Vagina (tissue), 2 donors: ENCODE results near the gene KDM2A. TPM values are rescaled to one million over a fixed set of nuclear protein-coding genes. Genes with fewer than 3 reads are reported as not detected.

ENCODE experiments used
- DNase-seq, 2 donors: peaks; one replicate each; pipeline ENCODE4 v3.0.0-alpha.2; 2017; ENCODE audit errors: extremely low spot score in 2 of 2
- H3K27ac ChIP-seq: fragments of 200-600 bp; sonication (generic); one replicate; pipeline ENCODE4 v1.5.1; 2019
- H3K27me3 ChIP-seq: fragments of 200-600 bp; sonication (generic); one replicate; pipeline ENCODE4 v1.5.1; 2019
- H3K36me3 ChIP-seq, 2 donors: fragments of 200-600 bp; sonication (generic); one replicate each; pipeline ENCODE4 v1.5.1; 2017 to 2019
- H3K4me1 ChIP-seq: fragments of 200-600 bp; sonication (generic); one replicate; pipeline ENCODE4 v1.5.1; 2019
- H3K4me3 ChIP-seq, 2 donors: fragments of 200-600 bp; sonication (generic); 1 replicate in 1 of 2; 2 replicates in 1 of 2; pipeline ENCODE4 v1.5.1; 2016 to 2019
- H3K9me3 ChIP-seq: fragments of 200-600 bp; sonication (generic); one replicate; pipeline ENCODE4 v1.5.1; 2019
- POLR2A ChIP-seq, 2 donors: fragments of 450-650 bp; IDR thresholded peaks; one replicate each; pipeline ENCODE4 v1.6.1; 2017; ENCODE audit warnings: antibody characterized with exemption in 2 of 2, mild to moderate bottlenecking in 2 of 2, moderate library complexity in 2 of 2
- POLR2AphosphoS5 ChIP-seq, 2 donors: sonication (generic); formaldehyde crosslinking; IDR thresholded peaks; one replicate each; pipeline ENCODE4 v1.9.0; 2017; ENCODE audit warnings: antibody characterized with exemption in 2 of 2, mild to moderate bottlenecking in 2 of 2, low read depth in 1 of 2; ENCODE audit not compliant: insufficient read depth in 1 of 2
- intact Hi-C: fragments of 100-400 bp; cut with DNase I; formaldehyde crosslinking; loops from one replicate; pipeline ENCODE4 v1.15.1; 2023
- total RNA-seq: library from RNA; depleted of rRNA; stranded (reverse); fragments of >200 nt; gene quantifications from one replicate; pipeline ENCODE4 v1.2.3, GENCODE V29; 2016
- TF ChIP-seq, protein P1 (sequence below), 3 experiments: fragments of 450-650 bp in 2 of 3; fragments of 200-600 bp in 1 of 3; sonication (generic) in 1 of 3; IDR thresholded peaks; one replicate each; pipeline ENCODE4 v1.5.1; 2017 to 2019; ENCODE audit warnings: antibody characterized with exemption in 3 of 3, mild to moderate bottlenecking in 2 of 3, moderate library complexity in 2 of 3

The KDM2A gene
- total RNA-seq, 1 donor from 2014 or later: 51.8 TPM

DNA sequence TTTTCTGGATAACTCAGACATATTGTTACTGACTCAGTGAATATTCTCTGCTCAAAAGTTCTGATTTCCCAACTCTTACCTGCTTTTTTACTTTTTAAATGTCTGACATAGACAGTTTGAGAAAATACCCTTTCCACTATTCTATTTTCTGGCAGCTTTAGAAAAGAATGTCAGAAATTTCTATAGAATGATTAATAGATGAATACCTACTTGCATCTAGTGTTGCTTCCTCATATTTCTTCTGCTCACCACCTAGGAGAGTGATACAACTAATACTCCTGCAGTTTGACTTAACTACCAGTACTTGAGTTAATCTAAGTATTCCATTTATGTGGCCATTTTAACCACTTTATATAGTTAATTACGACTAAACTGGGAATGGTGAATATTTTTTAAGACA lies 55.2 kb downstream of the KDM2A start:
- Histone ChIP-seq H3K9me3 (no peaks in the 10 kb centered on the region), H3K4me3 (no peak overlapping the region), H3K36me3 (no peaks in the 10 kb centered on the region), H3K4me1 (peaks cover 14% of the 10 kb centered on the region), H3K27me3 (no peaks in the 10 kb centered on the region), H3K27ac (no peak overlapping the region)
- no peak for TF ChIP-seq POLR2AphosphoS5 (IDR thresholded peaks at IDR 0.05; ENCODE audit: insufficient read depth in 1 of 2, low read depth in 1 of 2)
- TF ChIP-seq POLR2A (IDR thresholded peaks at IDR 0.05): no peak
- TF ChIP-seq, protein P1, sequence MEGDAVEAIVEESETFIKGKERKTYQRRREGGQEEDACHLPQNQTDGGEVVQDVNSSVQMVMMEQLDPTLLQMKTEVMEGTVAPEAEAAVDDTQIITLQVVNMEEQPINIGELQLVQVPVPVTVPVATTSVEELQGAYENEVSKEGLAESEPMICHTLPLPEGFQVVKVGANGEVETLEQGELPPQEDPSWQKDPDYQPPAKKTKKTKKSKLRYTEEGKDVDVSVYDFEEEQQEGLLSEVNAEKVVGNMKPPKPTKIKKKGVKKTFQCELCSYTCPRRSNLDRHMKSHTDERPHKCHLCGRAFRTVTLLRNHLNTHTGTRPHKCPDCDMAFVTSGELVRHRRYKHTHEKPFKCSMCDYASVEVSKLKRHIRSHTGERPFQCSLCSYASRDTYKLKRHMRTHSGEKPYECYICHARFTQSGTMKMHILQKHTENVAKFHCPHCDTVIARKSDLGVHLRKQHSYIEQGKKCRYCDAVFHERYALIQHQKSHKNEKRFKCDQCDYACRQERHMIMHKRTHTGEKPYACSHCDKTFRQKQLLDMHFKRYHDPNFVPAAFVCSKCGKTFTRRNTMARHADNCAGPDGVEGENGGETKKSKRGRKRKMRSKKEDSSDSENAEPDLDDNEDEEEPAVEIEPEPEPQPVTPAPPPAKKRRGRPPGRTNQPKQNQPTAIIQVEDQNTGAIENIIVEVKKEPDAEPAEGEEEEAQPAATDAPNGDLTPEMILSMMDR (IDR thresholded peaks at IDR 0.05): no peak
- DNase-seq: no peak
- intact Hi-C loops: no loop called here

DNA sequence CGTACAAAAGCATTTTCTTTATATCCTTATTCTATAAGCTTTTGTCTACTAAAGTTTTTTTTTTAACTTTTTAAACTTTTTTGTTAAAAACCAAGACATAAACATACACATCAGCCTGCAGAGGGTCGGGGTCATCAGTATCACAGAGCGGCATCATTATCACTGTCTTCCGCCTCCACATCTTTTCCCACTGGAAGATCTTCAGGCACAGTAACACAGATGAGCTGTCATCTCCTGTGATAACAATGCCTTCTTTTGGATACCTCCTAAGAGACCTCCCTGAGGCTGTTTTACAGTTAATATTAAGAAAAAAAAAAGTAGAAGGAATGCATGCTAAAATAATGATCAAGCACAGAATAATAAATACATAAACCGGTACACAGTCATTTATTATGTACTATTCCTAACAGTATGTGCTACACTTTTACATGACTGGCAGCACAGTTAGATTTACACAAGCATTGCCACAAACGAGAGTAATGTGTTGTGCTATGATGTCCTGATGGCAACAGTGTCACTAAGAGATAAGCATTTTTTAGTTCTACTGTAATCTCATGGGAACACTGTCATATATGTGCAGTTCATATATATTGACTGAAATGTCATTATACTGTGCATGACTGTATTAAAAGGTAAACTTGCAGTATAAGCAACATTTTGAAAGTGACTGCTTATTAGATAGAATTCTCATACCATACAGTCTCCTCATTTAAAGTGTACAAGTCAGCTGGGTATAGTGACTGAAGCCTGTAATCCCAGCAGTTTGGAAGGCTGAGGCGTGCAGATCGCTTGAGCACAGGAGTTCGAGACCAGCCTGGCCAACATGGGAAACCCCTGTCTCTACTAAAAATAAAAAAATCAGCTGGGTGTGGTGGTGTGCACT lies 58.6 kb downstream of the KDM2A start:
- Histone ChIP-seq H3K4me1 (peaks cover 19% of the 10 kb centered on the region), H3K27ac (no peak overlapping the region), H3K36me3 (peaks cover 0 to 27% of the 10 kb centered on the region in 2 donors), H3K27me3 (no peaks in the 10 kb centered on the region), H3K4me3 (no peak overlapping the region), H3K9me3 (no peaks in the 10 kb centered on the region)
- intact Hi-C loops: no loop called here
- no peak for DNase-seq
- TF ChIP-seq POLR2A (IDR thresholded peaks at IDR 0.05): no peak
- TF ChIP-seq, protein P1 (IDR thresholded peaks at IDR 0.05): no peak

DNA sequence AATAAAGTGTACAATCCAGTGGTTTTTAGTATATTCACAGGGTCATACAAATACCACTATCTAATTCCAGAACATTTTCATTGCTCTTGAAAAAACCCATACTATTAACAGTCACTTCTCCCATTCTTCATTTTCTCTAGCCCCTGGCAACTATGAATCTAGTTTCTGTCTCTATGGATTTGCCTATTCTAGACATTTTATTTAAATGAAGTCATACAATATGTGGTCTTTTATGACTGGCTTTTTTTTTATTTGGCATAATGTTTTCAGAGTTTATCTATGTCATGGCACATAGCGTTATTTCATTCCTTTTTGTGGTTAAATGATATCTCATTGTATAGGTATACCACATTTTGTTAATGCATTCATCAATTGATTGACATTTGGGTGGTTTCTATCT lies 59.4 kb downstream of the KDM2A start:
- Histone ChIP-seq H3K27ac (no peak overlapping the region), H3K4me3 (no peak overlapping the region), H3K27me3 (no peaks in the 10 kb centered on the region), H3K4me1 (peaks cover 19% of the 10 kb centered on the region), H3K9me3 (no peaks in the 10 kb centered on the region), H3K36me3 (peaks cover 0 to 30% of the 10 kb centered on the region in 2 donors)
- intact Hi-C loops: no loop called here
- no peak for DNase-seq
- TF ChIP-seq, protein P1 (IDR thresholded peaks at IDR 0.05): no peak
- TF ChIP-seq POLR2A (IDR thresholded peaks at IDR 0.05) (no peak), POLR2AphosphoS5 (IDR thresholded peaks at IDR 0.05; ENCODE audit: insufficient read depth in 1 of 2, low read depth in 1 of 2) (no peak)

DNA sequence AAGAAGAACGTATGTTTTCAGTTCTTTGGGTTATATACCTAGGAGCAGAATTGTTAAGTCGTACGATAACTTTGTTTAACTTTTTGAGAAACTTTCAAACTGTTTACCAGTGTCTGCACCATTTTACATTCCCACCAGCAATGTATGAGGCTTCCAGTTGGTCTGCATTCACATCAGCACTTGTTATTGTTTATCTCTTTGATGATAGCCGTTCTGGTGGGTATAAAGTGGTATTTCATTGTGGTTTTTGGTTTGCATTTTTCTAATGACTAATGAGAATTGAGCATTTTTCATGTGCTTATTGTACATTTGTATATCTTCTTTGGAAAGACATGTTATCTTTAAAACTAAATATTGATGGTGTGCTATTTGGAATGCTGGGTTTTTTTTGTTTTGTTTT lies 59.8 kb downstream of the KDM2A start:
- TF ChIP-seq POLR2A (IDR thresholded peaks at IDR 0.05) (no peak), POLR2AphosphoS5 (IDR thresholded peaks at IDR 0.05; ENCODE audit: insufficient read depth in 1 of 2, low read depth in 1 of 2) (no peak)
- TF ChIP-seq, protein P1 (IDR thresholded peaks at IDR 0.05): no peak
- no peak overlapping the region for H3K4me3 ChIP-seq
- H3K4me1 ChIP-seq: peaks cover 17% of the 10 kb centered on the region
- H3K27me3 ChIP-seq: no peaks in the 10 kb centered on the region
- no peak for DNase-seq
- intact Hi-C loops: no loop called here
- H3K27ac ChIP-seq: no peak overlapping the region
- peaks cover 0 to 30% of the 10 kb centered on the region in 2 donors for H3K36me3 ChIP-seq
- H3K9me3 ChIP-seq: no peaks in the 10 kb centered on the region

DNA sequence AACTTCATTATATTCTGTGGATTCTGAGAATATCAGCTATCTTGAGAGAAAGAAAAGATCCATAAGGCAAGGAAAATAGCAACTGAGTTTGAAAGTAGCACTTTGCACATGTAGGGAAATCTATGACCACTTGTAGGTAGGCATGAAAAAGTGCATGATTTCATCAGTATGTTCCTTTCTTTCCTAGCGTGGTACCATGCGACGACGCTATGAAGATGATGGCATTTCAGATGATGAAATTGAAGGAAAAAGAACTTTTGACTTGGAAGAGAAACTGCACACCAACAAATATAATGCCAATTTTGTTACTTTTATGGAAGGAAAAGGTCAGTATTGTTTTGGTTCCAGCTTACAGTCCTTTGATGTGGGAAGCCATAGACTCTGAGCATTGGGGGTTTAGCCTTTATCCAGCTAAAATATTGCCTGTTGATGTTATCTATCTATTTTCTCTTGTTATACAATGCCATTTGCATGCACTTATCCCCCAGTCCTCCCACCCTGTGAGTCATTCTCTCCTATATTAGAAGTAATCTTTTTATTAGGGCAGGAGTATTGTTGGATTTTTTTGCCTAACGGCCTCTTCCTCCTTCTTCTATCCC lies 60.9 kb downstream of the KDM2A start:
- Histone ChIP-seq H3K9me3 (no peaks in the 10 kb centered on the region), H3K27ac (no peak overlapping the region), H3K36me3 (peaks cover 0 to 38% of the 10 kb centered on the region in 2 donors), H3K4me3 (no peak overlapping the region), H3K4me1 (peaks cover 13% of the 10 kb centered on the region), H3K27me3 (no peaks in the 10 kb centered on the region)
- intact Hi-C loops: no loop called here
- TF ChIP-seq POLR2A (IDR thresholded peaks at IDR 0.05): no peak
- no peak for TF ChIP-seq POLR2AphosphoS5 (IDR thresholded peaks at IDR 0.05; ENCODE audit: insufficient read depth in 1 of 2, low read depth in 1 of 2)
- TF ChIP-seq, protein P1 (IDR thresholded peaks at IDR 0.05): no peak
- DNase-seq: no peak
